NCI-H2107 (cell line): Measurements from ENCODE around the gene HAUS8.
"Not testable (repeated sequence)": the region's sequence is repeated elsewhere in the genome, so short reads cannot be mapped to it uniquely, and the experiment has no call there.

ENCODE experiments used
- DNase-seq: peaks from one replicate; lab custom pipeline; 2025; lab: John Stamatoyannopoulos, UW

HAUS8 gene

DNA sequence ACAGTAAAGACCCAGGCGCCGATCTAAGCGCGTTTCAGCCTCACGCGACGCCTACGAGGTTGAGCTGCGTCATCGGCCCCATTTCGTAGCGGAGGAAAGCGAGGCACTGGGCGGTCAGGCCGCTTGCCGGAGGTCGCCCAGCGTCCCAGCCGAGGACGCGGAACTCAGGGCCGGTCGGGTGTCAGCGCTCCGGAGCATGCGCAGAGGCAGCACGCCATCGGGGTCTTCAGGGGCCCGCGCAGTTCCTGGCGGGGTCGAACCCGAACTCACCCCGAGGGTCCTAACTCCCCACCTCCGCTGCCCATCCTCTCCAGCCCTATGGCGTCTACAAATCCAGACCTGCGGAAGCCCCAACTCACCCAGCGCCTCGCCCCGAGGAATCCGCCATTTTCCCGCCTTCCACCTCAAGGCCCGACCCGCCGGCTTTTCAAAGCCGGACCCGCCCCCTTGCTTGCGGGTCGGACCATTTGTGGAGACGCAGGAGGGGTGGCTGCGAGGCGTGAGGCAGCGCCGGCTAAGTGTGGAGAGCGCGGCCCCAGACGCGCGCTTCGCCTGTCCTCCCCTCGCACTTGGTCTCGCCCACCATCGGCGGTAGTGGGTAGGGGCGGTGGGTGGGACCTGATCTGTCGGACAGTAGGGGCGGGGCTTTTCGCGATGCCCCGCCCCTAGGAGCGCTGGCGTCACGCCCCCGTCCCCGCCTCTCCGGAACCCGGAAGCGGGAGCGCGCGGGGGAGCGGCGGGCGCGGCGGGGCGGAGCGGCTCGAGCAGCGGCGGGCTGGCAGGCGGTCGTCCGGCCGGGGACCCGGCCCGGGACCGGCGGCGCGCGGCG, at the start of gene HAUS8, which contains the start of gene MYO9B:
Gene HAUS8, minus strand, starts transcription at position 418 of the 829 bp plus-strand sequence. Its CDS starts 30 bp downstream, at position 388.
Gene MYO9B, plus strand, starts transcription at position 743 of the 829 bp plus-strand sequence. CDS start 25,941 bp downstream, outside the sequence.
- peak; percentile 97 for DNase-seq

GRCh38 chr19:17124025-17124424, 48.8 kb upstream of the HAUS8 start:
- no peak for DNase-seq

DNA sequence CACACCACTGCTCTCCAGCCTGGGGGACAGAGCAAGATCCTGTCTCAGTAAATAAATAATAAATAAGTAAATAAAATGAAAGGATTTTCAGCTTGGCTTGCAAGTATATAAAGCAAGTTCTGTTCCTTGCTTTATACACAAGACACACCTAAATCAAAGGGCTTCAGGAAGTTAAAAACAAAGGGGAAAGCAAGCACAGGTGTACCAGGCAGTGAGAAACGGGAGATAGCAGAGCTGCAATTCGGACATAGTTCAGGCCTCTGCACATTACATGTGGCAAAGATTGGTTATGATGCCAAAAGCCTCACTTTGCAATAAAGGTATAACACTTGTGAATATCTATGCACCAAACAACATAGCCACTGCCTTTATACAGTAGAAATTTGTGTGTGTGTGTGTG, 47.8 kb upstream of the HAUS8 start:
- DNase-seq = no peak

GRCh38 chr19:17121736-17122293, 46.6 kb upstream of the HAUS8 start:
- DNase-seq = no peak

GRCh38 chr19:17118957-17119356, 43.7 kb upstream of the HAUS8 start:
- no peak for DNase-seq

DNA sequence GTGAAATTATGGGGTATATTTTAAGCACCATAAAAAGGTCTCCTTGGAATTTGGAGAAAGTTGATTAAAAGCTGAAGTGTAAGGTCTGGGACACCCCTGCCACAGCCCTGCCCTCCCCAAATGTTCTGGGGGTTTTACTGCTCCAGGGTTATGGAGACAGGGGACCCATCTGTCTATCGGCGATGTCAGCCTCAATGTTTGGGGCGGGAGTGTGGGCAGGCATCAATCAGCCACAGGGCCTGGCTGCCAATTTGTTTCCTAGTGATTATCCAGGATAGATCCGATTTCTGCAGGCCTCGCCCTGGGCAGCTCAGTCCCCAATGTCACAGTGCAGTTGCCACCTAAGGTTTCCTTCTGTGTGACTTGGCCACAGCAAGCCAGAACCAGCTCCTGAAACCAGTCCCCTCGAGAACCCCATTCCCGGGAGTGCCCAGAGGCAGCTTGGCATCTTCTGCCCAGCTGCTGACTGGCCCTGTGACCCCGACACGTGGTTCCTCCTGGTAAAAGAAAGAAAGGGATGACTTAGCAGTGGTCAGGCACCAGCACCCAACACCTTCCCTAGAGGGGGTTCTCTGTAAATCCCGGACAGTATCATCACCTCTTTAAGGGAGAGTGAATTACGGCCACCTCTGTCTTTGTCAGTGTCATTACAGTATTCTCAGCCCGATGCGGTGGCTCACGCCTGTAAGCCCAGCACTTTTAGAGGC, 41.9 kb upstream of the HAUS8 start:
- no peak for DNase-seq

DNA sequence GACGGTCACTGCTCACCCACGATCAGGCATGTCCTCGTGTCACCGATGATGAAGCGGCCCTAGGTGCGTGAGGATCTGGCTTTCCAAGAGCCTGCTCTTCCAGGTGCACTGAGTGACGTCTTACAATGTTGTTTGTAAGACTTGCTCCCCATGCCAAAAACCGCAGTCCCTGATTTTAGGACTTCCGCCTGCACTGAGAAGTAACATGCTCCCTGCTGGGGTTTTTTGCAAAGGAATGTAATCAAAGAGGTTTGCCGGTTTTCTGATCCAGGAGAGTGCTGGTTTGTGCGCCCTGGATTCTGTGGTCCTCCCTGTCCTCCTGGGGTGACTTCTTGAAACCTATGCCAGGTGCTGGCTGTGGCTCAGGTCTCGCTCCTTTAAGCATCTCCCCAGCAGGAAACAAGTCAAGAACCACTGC, 39.2 kb upstream of the HAUS8 start:
- DNase-seq = no peak

- DNase-seq = no peak
Observed at GRCh38 chr19:17113127-17113785, 38.0 kb upstream of the HAUS8 start.

DNA sequence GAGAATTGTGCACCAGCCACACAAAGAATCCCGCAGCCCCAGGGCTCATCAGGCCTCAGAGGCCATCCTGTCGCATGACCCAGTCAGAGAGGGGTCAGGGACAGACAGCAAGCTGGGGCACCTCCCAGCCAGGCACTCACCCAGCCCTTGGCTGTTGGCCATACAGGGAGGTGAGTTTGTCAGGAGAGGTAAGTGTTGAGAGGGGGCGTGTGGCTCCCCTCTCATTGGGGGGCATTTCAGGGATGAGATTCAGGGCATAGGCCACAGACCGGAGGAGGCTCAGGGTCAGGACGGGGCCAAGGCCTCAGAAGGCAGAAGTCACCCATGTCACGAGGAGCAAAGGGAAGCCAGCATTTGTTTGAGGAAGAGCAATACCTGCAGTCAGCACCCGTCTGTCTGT, 37.4 kb upstream of the HAUS8 start:
- no peak for DNase-seq

- DNase-seq = no peak
Observed at GRCh38 chr19:17112271-17112670, 37.0 kb upstream of the HAUS8 start.

- no peak for DNase-seq
Observed at GRCh38 chr19:17111766-17112165, 36.5 kb upstream of the HAUS8 start.

- no peak for DNase-seq
Observed at GRCh38 chr19:17110599-17110966, 35.3 kb upstream of the HAUS8 start.

GRCh38 chr19:17109962-17110598, 34.8 kb upstream of the HAUS8 start:
- no peak for DNase-seq

- DNase-seq = no peak
Observed at GRCh38 chr19:17109300-17109699, 34.0 kb upstream of the HAUS8 start.

DNA sequence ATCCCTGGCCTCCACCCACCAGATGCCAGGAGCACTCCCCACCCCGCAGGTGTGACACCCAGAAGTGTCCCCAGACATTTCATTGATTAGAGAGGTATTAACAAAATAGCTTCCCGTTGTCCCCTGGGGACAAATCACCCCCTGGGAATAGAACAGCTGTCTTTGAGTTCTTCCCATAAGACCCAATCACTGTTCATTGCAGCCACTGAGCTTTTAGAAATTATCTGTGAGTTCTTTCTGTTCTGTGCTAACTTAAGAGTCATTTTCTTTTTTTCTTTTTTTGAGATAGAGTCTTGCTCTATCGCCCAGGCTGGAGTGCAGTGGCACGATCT, 33.2 kb upstream of the HAUS8 start:
- no peak for DNase-seq

DNA sequence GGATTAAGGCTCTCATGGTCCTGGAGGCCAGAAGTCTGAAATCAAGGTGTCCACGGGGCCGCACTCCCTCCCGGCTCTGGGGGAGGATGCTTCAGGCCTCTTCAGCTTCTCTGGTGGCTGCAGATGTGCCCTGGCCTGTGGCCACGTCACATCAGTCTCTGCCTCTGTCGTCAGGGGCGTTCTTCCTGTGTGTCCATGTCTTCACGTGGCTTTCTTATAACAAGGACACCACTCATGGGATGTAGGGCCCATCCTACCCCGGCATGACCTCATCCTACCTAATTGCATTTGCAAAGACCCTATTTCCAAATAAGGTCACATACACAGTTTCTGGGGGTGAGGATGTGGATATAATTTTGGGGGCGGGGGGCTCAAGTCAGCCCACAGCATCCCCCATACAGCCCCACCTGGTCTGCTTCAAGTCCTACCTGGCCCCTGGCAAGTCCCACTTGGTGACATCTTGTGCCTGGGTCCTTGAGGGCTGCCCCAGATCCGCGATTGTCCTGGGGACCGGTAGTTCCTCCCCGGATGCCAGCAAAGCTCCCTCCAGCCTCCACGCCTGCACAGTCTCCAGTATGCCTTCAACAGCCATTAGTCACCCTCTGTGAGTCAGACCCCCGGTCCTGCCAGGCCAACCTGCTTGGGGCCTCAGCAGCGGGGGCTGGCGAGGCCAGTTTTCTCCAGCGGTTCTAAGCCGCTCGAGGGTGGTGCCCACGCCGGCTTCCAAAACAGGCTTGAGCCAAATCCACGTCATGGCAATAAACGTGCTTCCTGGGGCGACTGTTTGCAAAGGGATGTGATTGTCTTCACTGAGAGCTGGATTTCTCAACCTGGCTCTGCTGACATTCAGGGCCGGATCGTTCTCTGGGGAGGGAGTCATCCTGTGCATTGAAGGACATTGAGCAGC, 32.5 kb upstream of the HAUS8 start:
- DNase-seq = no peak

DNA sequence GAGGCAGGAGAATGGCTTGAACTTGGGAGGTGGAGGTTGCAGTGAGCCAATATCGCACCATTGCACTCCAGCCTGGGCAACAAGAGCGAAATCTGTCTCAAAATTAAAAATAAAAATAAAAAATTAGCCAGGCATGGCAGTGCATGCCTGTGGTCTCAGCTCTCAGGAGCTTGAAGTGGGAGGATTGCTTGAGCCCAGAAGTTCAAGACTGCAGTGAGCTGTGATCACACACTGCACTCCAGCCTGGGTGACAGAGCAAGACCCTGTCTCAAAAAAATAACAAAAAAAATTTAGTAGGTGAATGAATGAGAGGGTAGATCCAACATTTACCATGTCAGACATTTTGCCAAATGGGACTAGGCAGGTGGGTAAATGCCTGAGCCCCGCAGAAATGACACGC, 31.7 kb upstream of the HAUS8 start:
- DNase-seq = not testable (repeated sequence)

- no peak for DNase-seq
Observed at GRCh38 chr19:17105556-17105955, 30.3 kb upstream of the HAUS8 start.

DNA sequence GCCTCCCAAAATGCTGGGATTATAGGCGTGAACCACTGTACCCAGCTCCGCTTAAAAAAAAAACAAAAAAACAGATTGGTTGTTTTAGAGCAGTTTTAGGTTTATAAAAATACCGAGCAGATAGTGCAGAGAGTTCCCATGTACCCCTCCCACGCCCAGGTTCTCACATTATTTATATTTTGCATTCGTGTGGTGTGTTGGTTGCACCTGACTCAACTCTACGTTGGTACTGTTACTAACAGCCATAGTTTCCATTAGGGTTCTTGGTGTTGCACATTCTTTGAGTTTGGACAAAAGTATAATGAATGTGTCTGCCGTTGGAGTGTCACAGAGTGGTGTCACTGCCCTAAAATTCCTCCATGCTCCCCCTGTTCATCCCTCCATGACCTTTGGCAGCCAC, 29.4 kb upstream of the HAUS8 start:
- DNase-seq = no peak

DNA sequence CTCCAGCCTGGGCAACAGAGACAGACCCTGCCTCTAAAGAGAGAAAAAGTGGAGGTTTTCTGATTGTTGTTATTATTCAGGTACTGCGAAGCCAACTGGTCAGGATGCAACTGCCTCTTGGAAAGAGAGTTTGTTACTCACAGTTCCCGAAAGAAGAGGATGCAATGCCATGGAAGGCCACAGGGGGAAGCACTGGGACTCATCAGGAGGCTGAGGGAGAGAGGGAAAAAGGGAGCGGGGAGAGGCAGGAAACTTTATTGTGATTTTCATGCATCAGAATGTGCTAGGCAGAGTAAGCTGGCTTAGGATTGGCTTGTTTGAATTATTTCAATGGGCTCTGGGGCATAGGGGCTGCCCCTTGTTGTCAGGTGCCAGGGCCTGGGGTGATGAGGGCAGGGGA, 27.9 kb upstream of the HAUS8 start:
- no peak for DNase-seq
